Endothelial cell of umbilical vein (primary cell): ENCODE data around the gene RFNG.

Experiments
- CTCF ChIP-seq, 2 donors: IDR thresholded peaks; 1 replicate in 1 of 2; 2 replicates in 1 of 2; pipeline ENCODE4 v1.5.1; 2011; ENCODE audit warnings: low read length in 2 of 2, mild to moderate bottlenecking in 2 of 2, moderate library complexity in 2 of 2, control low read depth in 1 of 2, inconsistent platforms in 1 of 2, low read depth in 1 of 2; ENCODE audit not compliant: insufficient read depth in 1 of 2; ENCODE audit errors: extremely low read depth in 1 of 2
- MAX ChIP-seq: IDR thresholded peaks from 2 replicates; pipeline ENCODE4 v1.6.1; 2011; ENCODE audit not compliant: insufficient read depth, insufficient read length
- POLR2A ChIP-seq: IDR thresholded peaks from 2 replicates; pipeline ENCODE4 v1.6.1; 2012; ENCODE audit warnings: low read depth, mild to moderate bottlenecking, control low read depth, low read length
- POLR2AphosphoS5 ChIP-seq: IDR thresholded peaks from 2 replicates; pipeline ENCODE4 v1.6.1; 2012; ENCODE audit warnings: low read depth, mild to moderate bottlenecking, control low read depth, low read length, moderate library complexity; ENCODE audit not compliant: insufficient read depth

- TF ChIP-seq POLR2A (no peak), CTCF (IDR thresholded peaks at IDR 0.05; ENCODE audit: extremely low read depth in 1 of 2, insufficient read depth in 1 of 2, low read depth in 1 of 2, low read length in 2 of 2) (no peak), POLR2AphosphoS5 (no peak), MAX (no peak)
Observed at GRCh38 chr17:82095777-82096708, 44.4 kb upstream of the RFNG start.
